Psoas muscle (tissue), 8 donors: ENCODE results near the gene CCDC90B. TPM values are rescaled to one million over a fixed set of nuclear protein-coding genes. Genes with fewer than 3 reads are reported as not detected.
"Not testable (repeated sequence)": the region's sequence is repeated elsewhere in the genome, so short reads cannot be mapped to it uniquely, and the experiment has no call there.

ENCODE experiments used
- ATAC-seq, 4 donors: fragments of 200-7000 bp; cut with Tn5 transposase; one replicate each; pipeline ENCODE4 v1.9.1; 2020; ENCODE audit warnings: moderate library complexity in 3 of 4, mild to moderate bottlenecking in 2 of 4
- DNase-seq, 2 donors: peaks; one replicate each; pipeline ENCODE4 v3.0.0-alpha.2; 2020
- H3K27ac ChIP-seq: fragments of 200-600 bp; one replicate; pipeline ENCODE4 v1.8.0; 2022
- H3K27me3 ChIP-seq, 3 donors: fragments of 200-600 bp in 1 of 3; one replicate each; pipeline versions ENCODE4 v1.6.1 to v1.8.0; 2013 to 2022; ENCODE audit warnings: low read length in 2 of 3, mild to moderate bottlenecking in 2 of 3, moderate library complexity in 1 of 3; ENCODE audit not compliant: insufficient read depth in 3 of 3
- H3K36me3 ChIP-seq, 2 donors: fragments of 200-600 bp in 1 of 2; one replicate each; pipeline versions ENCODE4 v1.6.1 to v1.8.0; 2013 to 2022; ENCODE audit warnings: low read depth in 1 of 2, mild to moderate bottlenecking in 1 of 2, moderate library complexity in 1 of 2; ENCODE audit not compliant: insufficient read depth in 1 of 2
- H3K4me1 ChIP-seq: fragments of 200-600 bp; one replicate; pipeline ENCODE4 v1.8.0; 2022
- H3K4me3 ChIP-seq: fragments of 200-600 bp; one replicate; pipeline ENCODE4 v1.8.0; 2022; ENCODE audit warnings: mild to moderate bottlenecking
- H3K9me3 ChIP-seq: fragments of 200-600 bp; one replicate; pipeline ENCODE4 v1.8.0; 2022
- WGBS, 3 donors: extraction: QIAGEN DNeasy Blood & Tissue Kit; methylation state at CpG; one replicate each; pipeline versions ENCODE4 v1.1.6 to v1.1.7; 2013; 5-methylcytosine and 5-hydroxymethylcytosine counted together
- intact Hi-C, 2 donors: fragments of 100-400 bp; cut with DNase I; formaldehyde crosslinking; loops; one replicate each; pipeline versions ENCODE4 v1.11.0 to v1.14.2; 2022
- polyA plus RNA-seq, 3 donors: library from polyadenylated mRNA; stranded (reverse); fragments of 200-250 nt; gene quantifications; one replicate each; pipeline ENCODE4 v1.2.3, GENCODE V29; 2013
- total RNA-seq, 4 donors: library from RNA; stranded (reverse); fragmentation: NEBNext Ultra II Directional in 2 of 4; extraction: Animal tissue kit (Norgen Biotek cat#: 25700) in 2 of 4; gene quantifications; one replicate each; pipeline versions ENCODE4 v1.2.1 to v1.2.4, GENCODE V29; 2021 to 2023
- TF ChIP-seq, protein P1 (sequence below): fragments of 200-600 bp; IDR thresholded peaks from one replicate; pipeline ENCODE4 v1.8.0; 2022; ENCODE audit warnings: antibody characterized with exemption
- donor health status: healthy with polysubstance abuse.
- donor health status: DM: no; HTN: no; CAD: no; lungs with moderate emphysema.
- donor health status: Bipolar disorder and iron deficiency.
- donor health status: healthy.
- donor health status: DM: yes; HTN: yes; CAD: no.
- donor health status: DM: no; HTN: no; CAD: no.
- donor health status: DM: no; HTN: no; CAD: no.
- donor health status: DM: yes; HTN: yes; CAD: no.

The CCDC90B gene
- total and polyA plus RNA-seq, 7 donors = 15.5 to 46.4 (median 27.5) TPM

DNA sequence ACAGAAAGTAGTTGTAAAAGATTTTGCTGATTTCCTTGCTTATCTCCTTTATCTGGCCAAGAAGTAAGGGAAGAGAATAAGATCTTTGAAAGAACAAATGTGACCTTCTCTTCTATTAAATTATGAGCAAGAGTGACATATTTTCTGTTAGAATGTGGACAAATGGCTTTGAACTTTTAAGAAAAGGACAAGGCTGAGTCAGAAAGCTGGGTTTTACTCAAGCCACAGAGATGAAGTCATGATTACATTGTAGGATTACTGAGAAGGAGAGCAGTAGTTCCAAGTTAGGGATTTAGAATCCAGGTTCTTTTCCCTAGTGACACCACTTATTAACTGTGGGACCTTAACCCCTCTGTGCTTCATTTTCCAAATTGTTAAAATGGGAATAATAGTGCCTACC, 13.5 kb downstream of the CCDC90B start:
- TF ChIP-seq, protein P1, sequence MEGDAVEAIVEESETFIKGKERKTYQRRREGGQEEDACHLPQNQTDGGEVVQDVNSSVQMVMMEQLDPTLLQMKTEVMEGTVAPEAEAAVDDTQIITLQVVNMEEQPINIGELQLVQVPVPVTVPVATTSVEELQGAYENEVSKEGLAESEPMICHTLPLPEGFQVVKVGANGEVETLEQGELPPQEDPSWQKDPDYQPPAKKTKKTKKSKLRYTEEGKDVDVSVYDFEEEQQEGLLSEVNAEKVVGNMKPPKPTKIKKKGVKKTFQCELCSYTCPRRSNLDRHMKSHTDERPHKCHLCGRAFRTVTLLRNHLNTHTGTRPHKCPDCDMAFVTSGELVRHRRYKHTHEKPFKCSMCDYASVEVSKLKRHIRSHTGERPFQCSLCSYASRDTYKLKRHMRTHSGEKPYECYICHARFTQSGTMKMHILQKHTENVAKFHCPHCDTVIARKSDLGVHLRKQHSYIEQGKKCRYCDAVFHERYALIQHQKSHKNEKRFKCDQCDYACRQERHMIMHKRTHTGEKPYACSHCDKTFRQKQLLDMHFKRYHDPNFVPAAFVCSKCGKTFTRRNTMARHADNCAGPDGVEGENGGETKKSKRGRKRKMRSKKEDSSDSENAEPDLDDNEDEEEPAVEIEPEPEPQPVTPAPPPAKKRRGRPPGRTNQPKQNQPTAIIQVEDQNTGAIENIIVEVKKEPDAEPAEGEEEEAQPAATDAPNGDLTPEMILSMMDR = no peak
- no peaks in the 10 kb centered on the region for H3K27me3 ChIP-seq
- ATAC-seq (no peak), DNase-seq (no peak)
- H3K27ac ChIP-seq = no peak overlapping the region
- intact Hi-C loops = no loop called here
- no peaks in the 10 kb centered on the region for H3K9me3 ChIP-seq
- H3K36me3 ChIP-seq = peaks cover 2 to 77% of the 10 kb centered on the region in 2 donors
- H3K4me3 ChIP-seq = no peak overlapping the region
- H3K4me1 ChIP-seq = no peaks in the 10 kb centered on the region

DNA sequence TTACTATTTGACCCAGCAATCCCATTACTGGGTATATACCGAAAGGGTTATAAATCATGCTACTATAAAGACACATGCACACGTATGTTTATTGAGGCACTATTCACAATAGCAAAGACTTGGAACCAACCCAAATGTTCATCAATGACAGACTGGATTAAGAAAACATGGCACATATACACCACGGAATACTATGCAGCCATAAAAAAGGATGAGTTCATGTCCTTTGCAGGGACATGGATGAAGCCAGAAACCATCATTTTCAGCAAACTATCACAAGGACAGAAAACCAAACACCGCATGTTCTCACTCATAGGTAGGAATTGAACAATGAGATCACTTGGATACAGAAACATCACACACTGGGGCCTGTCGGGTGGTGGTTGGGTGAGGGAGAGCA, 14.4 kb downstream of the CCDC90B start:
- H3K4me3 ChIP-seq, H3K27ac ChIP-seq, DNase-seq, H3K4me1 ChIP-seq, ATAC-seq, intact Hi-C loops, H3K9me3 ChIP-seq, H3K27me3 ChIP-seq: not testable (repeated sequence)
- 93 to 99% (median 98%) methylated on average over 5 of the region's 5 CpGs for WGBS, 3 donors
- H3K36me3 ChIP-seq = peaks cover 2 to 77% of the 10 kb centered on the region in 2 donors

DNA sequence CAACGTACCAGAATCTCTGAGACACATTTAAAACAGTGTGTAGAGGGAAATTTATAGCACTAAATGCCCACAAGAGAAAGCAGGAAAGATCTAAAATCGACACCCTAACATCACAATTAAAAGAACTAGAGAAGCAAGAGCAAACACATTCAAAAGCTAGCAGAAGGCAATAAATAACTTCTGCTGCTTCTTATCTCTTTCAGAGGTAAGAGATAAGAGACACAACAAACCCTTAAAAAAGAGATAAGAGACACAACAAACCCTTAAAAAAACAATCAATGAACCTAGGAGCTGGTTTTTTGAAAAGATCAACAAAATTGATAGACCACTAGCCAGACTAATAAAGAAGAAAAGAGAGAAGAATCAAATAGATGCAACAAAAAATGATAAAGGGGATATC, 17.1 kb downstream of the CCDC90B start:
- WGBS, 3 donors = 66 to 78% (median 70%) methylated on average over 2 of the region's 2 CpGs
- peaks cover 2 to 75% of the 10 kb centered on the region in 2 donors for H3K36me3 ChIP-seq
- H3K9me3 ChIP-seq, intact Hi-C loops, H3K27ac ChIP-seq, H3K4me3 ChIP-seq, H3K4me1 ChIP-seq, ATAC-seq, H3K27me3 ChIP-seq, DNase-seq: not testable (repeated sequence)

DNA sequence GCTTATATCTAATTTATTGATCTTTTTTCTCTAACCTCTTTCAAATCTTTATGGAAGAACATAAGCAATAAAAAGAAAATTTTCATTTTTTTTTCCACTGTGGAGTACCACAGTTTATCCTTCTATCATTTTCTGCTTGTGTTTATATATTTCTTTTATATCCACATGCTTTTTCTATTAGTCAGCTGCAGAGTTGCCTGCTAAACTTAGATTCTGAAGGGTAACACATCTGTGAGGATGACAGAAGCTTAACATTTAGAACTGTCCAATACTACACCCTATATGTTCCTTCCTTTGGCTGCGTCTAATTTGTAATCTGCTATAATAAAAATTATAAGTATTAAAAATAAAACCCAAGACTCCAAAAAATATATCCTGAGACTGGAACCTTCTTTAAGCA, 20.8 kb downstream of the CCDC90B start:
- Histone ChIP-seq H3K27me3 (no peaks in the 10 kb centered on the region), H3K27ac (no peak overlapping the region), H3K4me3 (no peak overlapping the region), H3K4me1 (no peaks in the 10 kb centered on the region), H3K9me3 (no peaks in the 10 kb centered on the region), H3K36me3 (peaks cover 7 to 77% of the 10 kb centered on the region in 2 donors)
- intact Hi-C loops = no loop called here
- TF ChIP-seq, protein P1 = no peak
- ATAC-seq (no peak), DNase-seq (no peak)
- 91 to 100% (median 94%) methylated on average over 1 of the region's 1 CpG for WGBS, 3 donors

DNA sequence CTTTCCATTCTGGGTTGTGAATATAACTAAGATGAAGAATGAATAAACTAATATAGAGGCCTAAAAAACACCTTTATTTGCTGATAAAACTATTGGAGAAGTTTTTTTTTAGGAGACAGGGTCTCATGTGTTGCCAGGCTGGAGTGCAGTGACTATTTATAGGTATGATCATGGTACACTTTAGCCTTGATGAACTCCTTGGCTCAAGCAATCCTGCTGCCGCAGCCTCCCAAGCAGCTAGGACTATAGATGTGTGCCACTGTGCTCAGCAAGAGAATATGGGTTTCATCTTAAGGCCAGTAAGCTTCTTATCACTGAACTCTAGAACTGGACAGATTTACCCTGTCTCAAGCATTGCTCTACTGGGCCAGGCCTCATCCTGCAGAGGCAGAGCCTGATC, 26.6 kb downstream of the CCDC90B start:
- TF ChIP-seq, protein P1 = no peak
- Histone ChIP-seq H3K9me3 (no peaks in the 10 kb centered on the region), H3K4me3 (no peak overlapping the region), H3K36me3 (peaks cover 7 to 69% of the 10 kb centered on the region in 2 donors), H3K27ac (peak overlapping the region; percentile 53), H3K4me1 (peaks cover 13% of the 10 kb centered on the region), H3K27me3 (no peaks in the 10 kb centered on the region)
- DNase-seq (peak in 1 of 2 donors; percentile 36), ATAC-seq (peak; percentile 75 to 98 (median 92))
- WGBS, 3 donors = 31 to 40% (median 39%) methylated on average over 1 of the region's 1 CpG
- intact Hi-C loops = no loop called here

DNA sequence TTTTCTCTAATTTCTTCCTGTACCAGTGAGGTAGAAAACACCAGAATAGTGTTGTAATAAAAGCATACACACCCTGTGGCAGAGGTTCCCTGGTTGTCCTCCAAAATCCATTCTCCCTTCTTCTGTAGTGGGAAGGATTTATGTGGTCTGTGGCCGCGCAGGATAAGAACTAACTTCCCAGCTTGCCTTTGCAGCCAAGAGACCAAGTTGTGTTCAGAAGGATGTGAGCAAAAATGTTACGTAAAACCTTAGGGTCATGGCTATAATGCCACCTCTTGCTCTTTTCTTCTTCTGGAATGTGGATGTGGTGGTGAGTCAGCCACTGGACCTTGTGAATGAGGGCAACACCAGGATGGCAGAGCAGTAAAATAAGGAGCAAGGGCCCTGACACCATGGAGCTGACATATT, 28.4 kb downstream of the CCDC90B start:
- intact Hi-C loops = no loop called here
- Histone ChIP-seq H3K9me3 (no peaks in the 10 kb centered on the region), H3K4me1 (peaks cover 13% of the 10 kb centered on the region), H3K36me3 (peaks cover 3 to 51% of the 10 kb centered on the region in 2 donors), H3K4me3 (no peak overlapping the region), H3K27ac (no peak overlapping the region), H3K27me3 (no peaks in the 10 kb centered on the region)
- TF ChIP-seq, protein P1 = no peak
- peak in 3 of 4 donors; percentile 44 to 61 (median 60) for ATAC-seq
- peak in 1 of 2 donors; percentile 15 for DNase-seq
- WGBS, 3 donors = 90 to 92% (median 91%) methylated on average over 3 of the region's 3 CpGs
